Chondrocyte (in vitro differentiated cells): ENCODE data around the gene TMEM163. TPM values are rescaled to one million over a fixed set of nuclear protein-coding genes. Genes with fewer than 3 reads are reported as not detected.

Experiments
- DNase-seq: peaks from one replicate; pipeline ENCODE4 v3.0.0; 2021; ENCODE audit warnings: mixed read lengths, low spot score
- H3K27ac Mint-ChIP-seq: one replicate; pipeline ENCODE4 v1.8.0; 2021; ENCODE audit warnings: mild to moderate bottlenecking, moderate library complexity, mixed read lengths; ENCODE audit not compliant: unreplicated experiment
- H3K27me3 Mint-ChIP-seq: 2 replicates; pipeline ENCODE4 v1.8.0; 2021; ENCODE audit warnings: low read depth, mixed read lengths
- H3K36me3 Mint-ChIP-seq: 2 replicates; pipeline ENCODE4 v1.8.0; 2021; ENCODE audit warnings: low read depth, mixed read lengths
- H3K4me1 Mint-ChIP-seq: 2 replicates; pipeline ENCODE4 v1.8.0; 2021; ENCODE audit warnings: low read depth, mild to moderate bottlenecking, mixed read lengths
- H3K4me3 Mint-ChIP-seq: one replicate; pipeline ENCODE4 v1.8.0; 2021; ENCODE audit warnings: mild to moderate bottlenecking, moderate library complexity, mixed read lengths; ENCODE audit not compliant: unreplicated experiment
- H3K9me3 Mint-ChIP-seq: 2 replicates; pipeline ENCODE4 v1.8.0; 2021; ENCODE audit warnings: low read depth, mixed read lengths
- CTCF ChIP-seq: fragments of 200-600 bp; sonication (generic); IDR thresholded peaks from 2 replicates; pipeline ENCODE4 v1.5.0; 2021; ENCODE audit warnings: antibody characterized with exemption, mild to moderate bottlenecking, moderate library complexity
- total RNA-seq: library from RNA; stranded (reverse); gene quantifications from 3 replicates; pipeline ENCODE4 v1.2.1, GENCODE V29; 2021

Gene TMEM163
- total RNA-seq, 1 donor from 2014 or later: 0.07 TPM

GRCh38 chr2:134421556-134422328, 297.1 kb downstream of the TMEM163 start:
- no peaks in the 10 kb centered on the region for H3K27me3 Mint-ChIP-seq
- no peaks in the 10 kb centered on the region for H3K9me3 Mint-ChIP-seq
- no peak for DNase-seq
- TF ChIP-seq CTCF: no peak
- H3K4me1 Mint-ChIP-seq: peaks cover 9% of the 10 kb centered on the region
- H3K4me3 Mint-ChIP-seq: no peak overlapping the region
- H3K27ac Mint-ChIP-seq: no peak overlapping the region
- peaks cover 5% of the 10 kb centered on the region for H3K36me3 Mint-ChIP-seq

DNA sequence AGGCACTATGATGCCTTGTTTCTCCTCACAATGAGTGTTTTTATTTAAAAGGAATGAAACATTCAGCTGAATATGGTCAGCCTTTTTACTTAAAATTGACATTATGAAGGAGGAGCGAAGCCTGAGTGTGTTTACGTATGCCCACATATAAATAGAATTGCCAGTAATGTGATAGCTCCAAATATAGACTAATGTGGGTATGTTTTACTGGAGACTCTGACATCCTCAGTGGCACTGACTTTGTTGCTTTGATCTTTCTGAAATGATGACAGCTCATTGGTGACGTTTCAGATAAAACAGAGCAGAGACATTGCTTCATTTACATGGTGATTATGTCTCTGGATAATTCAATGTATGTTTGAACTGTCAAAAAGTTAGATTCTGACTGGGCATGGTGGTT, 297.9 kb downstream of the TMEM163 start:
- no peak for TF ChIP-seq CTCF
- H3K27me3 Mint-ChIP-seq: no peaks in the 10 kb centered on the region
- H3K27ac Mint-ChIP-seq: peak overlapping the region; percentile 20
- no peak overlapping the region for H3K4me3 Mint-ChIP-seq
- no peaks in the 10 kb centered on the region for H3K9me3 Mint-ChIP-seq
- H3K36me3 Mint-ChIP-seq: peaks cover 5% of the 10 kb centered on the region
- DNase-seq: no peak
- H3K4me1 Mint-ChIP-seq: peaks cover 9% of the 10 kb centered on the region

GRCh38 chr2:134420259-134420658, 298.5 kb downstream of the TMEM163 start:
- Mint-ChIP-seq H3K9me3 (no peaks in the 10 kb centered on the region), H3K27me3 (no peaks in the 10 kb centered on the region), H3K36me3 (peaks cover 5% of the 10 kb centered on the region), H3K4me3 (no peak overlapping the region), H3K27ac (no peak overlapping the region), H3K4me1 (peaks cover 9% of the 10 kb centered on the region)
- TF ChIP-seq CTCF: no peak
- DNase-seq: peak; percentile 41

- Mint-ChIP-seq H3K27me3 (no peaks in the 10 kb centered on the region), H3K4me1 (peaks cover 9% of the 10 kb centered on the region), H3K4me3 (no peak overlapping the region), H3K9me3 (no peaks in the 10 kb centered on the region), H3K36me3 (no peaks in the 10 kb centered on the region), H3K27ac (no peak overlapping the region)
- TF ChIP-seq CTCF: no peak
- DNase-seq: no peak
Observed at GRCh38 chr2:134417968-134418582, 300.7 kb downstream of the TMEM163 start.

GRCh38 chr2:134416637-134417036, 302.2 kb downstream of the TMEM163 start:
- no peak for TF ChIP-seq CTCF
- peaks cover 10% of the 10 kb centered on the region for H3K4me1 Mint-ChIP-seq
- no peak for DNase-seq
- no peak overlapping the region for H3K4me3 Mint-ChIP-seq
- H3K27me3 Mint-ChIP-seq: no peaks in the 10 kb centered on the region
- no peaks in the 10 kb centered on the region for H3K9me3 Mint-ChIP-seq
- no peak overlapping the region for H3K27ac Mint-ChIP-seq
- no peaks in the 10 kb centered on the region for H3K36me3 Mint-ChIP-seq
